HL-60 (cell line): Measurements from ENCODE around the gene NOD2.

Experiments used
- DNase-seq, 2 experiments: peaks; one replicate each; pipeline ENCODE4 v3.0.0-alpha.2; 2010 to 2020; ENCODE audit warnings: low read depth in 1 of 2, low spot score in 1 of 2
- H3K27ac ChIP-seq: fragments of 250-450 bp; sonication (Bioruptor Pico); replicated peaks from 2 replicates; pipeline ENCODE4 v1.5.1; 2020; ENCODE audit warnings: mild to moderate bottlenecking, moderate library complexity
- H3K27me3 ChIP-seq: fragments of 250-450 bp; sonication (Bioruptor Pico); 2 replicates; pipeline ENCODE4 v1.5.1; 2021; ENCODE audit warnings: mild to moderate bottlenecking, moderate library complexity; ENCODE audit not compliant: insufficient read depth, poor library complexity, severe bottlenecking
- H3K4me3 ChIP-seq: replicated peaks from 2 replicates; pipeline ENCODE4 v1.5.1; 2011; ENCODE audit warnings: mild to moderate bottlenecking, control low read depth, low read length; ENCODE audit not compliant: insufficient read depth
- GABPA ChIP-seq: IDR thresholded peaks from 2 replicates; pipeline ENCODE4 v1.6.1; 2012; ENCODE audit warnings: low read depth
- POLR2AphosphoS5 ChIP-seq: IDR thresholded peaks from 2 replicates; pipeline ENCODE4 v1.6.1; 2012; ENCODE audit warnings: low read depth
- SPI1 ChIP-seq: IDR thresholded peaks from 2 replicates; pipeline ENCODE4 v1.6.1; 2012; ENCODE audit warnings: low read depth, mild to moderate bottlenecking, borderline replicate concordance
- TF ChIP-seq, protein P1 (sequence below): IDR thresholded peaks from 2 replicates; pipeline ENCODE4 v1.6.1; 2012; ENCODE audit warnings: low read depth; ENCODE audit not compliant: insufficient replicate concordance
- TF ChIP-seq, protein P2 (sequence below): IDR thresholded peaks from one replicate; pipeline ENCODE4 v1.5.1; 2011; ENCODE audit warnings: low read length, control low read depth, inconsistent platforms; ENCODE audit not compliant: insufficient read depth

Gene NOD2

DNA sequence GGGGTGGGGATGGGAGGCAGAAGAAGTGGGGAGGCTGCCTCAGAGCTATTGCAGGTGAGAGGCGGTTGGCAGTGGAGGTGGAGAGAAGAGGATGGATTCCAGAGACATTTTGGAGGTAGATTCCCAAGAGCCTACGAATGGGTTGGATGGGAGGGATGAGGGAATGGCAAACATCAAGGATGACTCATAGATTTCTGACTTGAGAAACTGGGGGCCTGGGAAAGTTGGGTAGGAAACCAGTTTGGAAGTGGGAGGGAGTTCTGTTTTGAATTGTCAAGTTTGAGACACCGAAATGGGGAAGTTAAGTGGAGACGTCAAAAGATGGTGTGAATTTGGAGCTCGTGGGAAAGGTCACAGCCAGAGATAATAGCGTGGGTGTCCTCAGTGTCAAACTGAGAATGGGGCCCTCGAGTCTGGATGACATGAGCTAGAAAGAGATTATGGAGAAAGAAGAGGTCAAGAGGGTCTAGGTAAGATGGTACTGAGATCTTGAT lies 42.3 kb downstream of the NOD2 start:
- TF ChIP-seq POLR2AphosphoS5: no peak
- TF ChIP-seq GABPA: no peak
- TF ChIP-seq SPI1: no peak
- TF ChIP-seq, protein P1, sequence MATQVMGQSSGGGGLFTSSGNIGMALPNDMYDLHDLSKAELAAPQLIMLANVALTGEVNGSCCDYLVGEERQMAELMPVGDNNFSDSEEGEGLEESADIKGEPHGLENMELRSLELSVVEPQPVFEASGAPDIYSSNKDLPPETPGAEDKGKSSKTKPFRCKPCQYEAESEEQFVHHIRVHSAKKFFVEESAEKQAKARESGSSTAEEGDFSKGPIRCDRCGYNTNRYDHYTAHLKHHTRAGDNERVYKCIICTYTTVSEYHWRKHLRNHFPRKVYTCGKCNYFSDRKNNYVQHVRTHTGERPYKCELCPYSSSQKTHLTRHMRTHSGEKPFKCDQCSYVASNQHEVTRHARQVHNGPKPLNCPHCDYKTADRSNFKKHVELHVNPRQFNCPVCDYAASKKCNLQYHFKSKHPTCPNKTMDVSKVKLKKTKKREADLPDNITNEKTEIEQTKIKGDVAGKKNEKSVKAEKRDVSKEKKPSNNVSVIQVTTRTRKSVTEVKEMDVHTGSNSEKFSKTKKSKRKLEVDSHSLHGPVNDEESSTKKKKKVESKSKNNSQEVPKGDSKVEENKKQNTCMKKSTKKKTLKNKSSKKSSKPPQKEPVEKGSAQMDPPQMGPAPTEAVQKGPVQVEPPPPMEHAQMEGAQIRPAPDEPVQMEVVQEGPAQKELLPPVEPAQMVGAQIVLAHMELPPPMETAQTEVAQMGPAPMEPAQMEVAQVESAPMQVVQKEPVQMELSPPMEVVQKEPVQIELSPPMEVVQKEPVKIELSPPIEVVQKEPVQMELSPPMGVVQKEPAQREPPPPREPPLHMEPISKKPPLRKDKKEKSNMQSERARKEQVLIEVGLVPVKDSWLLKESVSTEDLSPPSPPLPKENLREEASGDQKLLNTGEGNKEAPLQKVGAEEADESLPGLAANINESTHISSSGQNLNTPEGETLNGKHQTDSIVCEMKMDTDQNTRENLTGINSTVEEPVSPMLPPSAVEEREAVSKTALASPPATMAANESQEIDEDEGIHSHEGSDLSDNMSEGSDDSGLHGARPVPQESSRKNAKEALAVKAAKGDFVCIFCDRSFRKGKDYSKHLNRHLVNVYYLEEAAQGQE: no peak
- TF ChIP-seq, protein P2, sequence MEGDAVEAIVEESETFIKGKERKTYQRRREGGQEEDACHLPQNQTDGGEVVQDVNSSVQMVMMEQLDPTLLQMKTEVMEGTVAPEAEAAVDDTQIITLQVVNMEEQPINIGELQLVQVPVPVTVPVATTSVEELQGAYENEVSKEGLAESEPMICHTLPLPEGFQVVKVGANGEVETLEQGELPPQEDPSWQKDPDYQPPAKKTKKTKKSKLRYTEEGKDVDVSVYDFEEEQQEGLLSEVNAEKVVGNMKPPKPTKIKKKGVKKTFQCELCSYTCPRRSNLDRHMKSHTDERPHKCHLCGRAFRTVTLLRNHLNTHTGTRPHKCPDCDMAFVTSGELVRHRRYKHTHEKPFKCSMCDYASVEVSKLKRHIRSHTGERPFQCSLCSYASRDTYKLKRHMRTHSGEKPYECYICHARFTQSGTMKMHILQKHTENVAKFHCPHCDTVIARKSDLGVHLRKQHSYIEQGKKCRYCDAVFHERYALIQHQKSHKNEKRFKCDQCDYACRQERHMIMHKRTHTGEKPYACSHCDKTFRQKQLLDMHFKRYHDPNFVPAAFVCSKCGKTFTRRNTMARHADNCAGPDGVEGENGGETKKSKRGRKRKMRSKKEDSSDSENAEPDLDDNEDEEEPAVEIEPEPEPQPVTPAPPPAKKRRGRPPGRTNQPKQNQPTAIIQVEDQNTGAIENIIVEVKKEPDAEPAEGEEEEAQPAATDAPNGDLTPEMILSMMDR: no peak
- no peak for DNase-seq
- no peaks in the 10 kb centered on the region for H3K27me3 ChIP-seq
- no peak overlapping the region for H3K4me3 ChIP-seq
- H3K27ac ChIP-seq: no peak overlapping the region

DNA sequence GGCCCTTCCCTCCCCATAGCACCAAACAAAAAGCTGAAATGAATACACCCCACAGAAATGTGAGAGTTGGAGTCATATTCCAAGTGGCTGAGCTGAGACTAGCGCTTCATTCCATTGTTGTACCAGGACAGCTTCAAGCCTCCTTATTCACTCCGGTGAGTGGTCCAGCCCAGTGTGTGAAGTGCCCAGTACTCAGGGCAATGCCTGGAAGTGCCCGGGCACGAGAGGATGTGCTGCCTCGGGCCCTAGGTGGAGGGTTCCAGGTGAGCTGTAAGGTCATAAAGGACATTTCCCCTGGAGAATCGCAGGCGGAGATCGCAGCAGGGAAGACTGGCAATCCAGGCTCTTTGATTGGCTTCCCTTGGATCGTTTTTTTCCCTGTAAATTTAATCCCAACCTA lies 43.0 kb downstream of the NOD2 start:
- TF ChIP-seq SPI1 (no peak), POLR2AphosphoS5 (no peak), GABPA (no peak)
- TF ChIP-seq, protein P1: no peak
- TF ChIP-seq, protein P2: no peak
- H3K27me3 ChIP-seq: no peaks in the 10 kb centered on the region
- no peak overlapping the region for H3K4me3 ChIP-seq
- H3K27ac ChIP-seq: no peak overlapping the region
- DNase-seq: no peak

DNA sequence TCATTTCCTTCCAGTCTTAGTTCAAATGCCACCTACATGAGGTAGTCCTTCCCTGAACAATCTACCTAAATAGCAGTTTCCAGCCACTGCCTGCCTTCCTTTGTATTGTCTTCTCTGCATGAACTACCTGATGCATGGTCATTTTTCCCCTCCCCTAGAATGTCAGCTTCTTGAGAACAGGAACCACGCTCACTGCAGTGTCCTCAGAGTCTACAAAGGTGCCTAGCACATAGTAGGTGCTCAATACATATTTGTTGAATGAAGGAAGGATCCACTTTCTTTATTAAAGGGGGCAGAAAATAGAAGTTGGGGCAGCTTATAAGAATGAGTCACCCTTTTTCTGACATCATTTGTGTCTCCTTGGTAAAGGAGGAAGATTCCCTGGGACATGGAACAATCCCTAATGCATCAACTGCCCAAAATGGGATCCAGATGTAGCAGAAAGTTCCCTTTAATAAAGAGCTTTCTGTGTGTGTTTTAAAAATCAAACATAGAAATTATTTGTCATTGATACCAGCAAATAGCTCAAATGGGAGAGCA lies 44.1 kb downstream of the NOD2 start:
- Histone ChIP-seq H3K27me3 (no peaks in the 10 kb centered on the region), H3K4me3 (no peak overlapping the region), H3K27ac (no peak overlapping the region)
- no peak for DNase-seq
- TF ChIP-seq, protein P1: no peak
- TF ChIP-seq POLR2AphosphoS5 (no peak), GABPA (no peak)
